K562 (cell line): ENCODE measurements around the gene MALSU1. TPM values are rescaled to one million over a fixed set of nuclear protein-coding genes. Genes with fewer than 3 reads are reported as not detected.

ENCODE experiments used
- ATAC-seq: fragments of 200-7000 bp; cut with Tn5 transposase; 3 replicates; pipeline ENCODE4 v1.9.1; 2020; ENCODE audit warnings: moderate library complexity
- BruUV-seq: library from RNA; stranded (reverse); fragments of 400-500 nt; replicated peaks from 2 replicates; lab custom pipeline; 2021; lab: Mats Ljungman, UMichigan
- CTCF ChIA-PET: fragments of 300-600 bp; formaldehyde crosslinking; extraction: SDS; loops from one replicate; lab custom pipeline; 2021; ENCODE audit warnings: low intra/inter-chr PET ratio; lab: Yijun Ruan, JAX
- POLR2A ChIA-PET: fragments of 300-600, 350-650 bp; sonication (Branson Sonifier 250); formaldehyde crosslinking; extraction: SDS; loops from one replicate; lab custom pipeline; 2021; ENCODE audit warnings: antibody characterized with exemption, inconsistent platforms; lab: Yijun Ruan, JAX
- DNase-seq, 4 experiments: peaks; one replicate each; pipeline versions ENCODE4 v3.0.0 to v3.0.0-alpha.2; 2011 to 2018; ENCODE audit warnings: low spot score in 3 of 4, mixed read lengths in 3 of 4; ENCODE audit errors: extremely low read depth in 1 of 4
- FAIRE-seq: peaks from 2 replicates; lab custom pipeline; 2011; peaks lifted over from hg19 to GRCh38; lab: Jason Lieb, UNC
- H2AFZ ChIP-seq: 2 replicates; pipeline ENCODE4 v1.6.0; 2011; ENCODE audit warnings: low read depth, low read length, control low read depth, inconsistent platforms
- H3K27ac ChIP-seq: fragments of 200-600 bp; 3 replicates; pipeline ENCODE4 v1.8.0; 2011; ENCODE audit warnings: low read depth, mild to moderate bottlenecking, control low read depth, inconsistent platforms, low read length, moderate library complexity, mixed read lengths; ENCODE audit errors: extremely low read depth
- H3K27me3 ChIP-seq, 2 experiments: fragments of 300-600 bp in 1 of 2; 2 replicates in 1 of 2; 3 replicates in 1 of 2; pipeline versions ENCODE4 v1.6.0 to v1.8.0; 2011; ENCODE audit warnings: inconsistent platforms in 2 of 2, low read length in 2 of 2, mild to moderate bottlenecking in 1 of 2, mixed read lengths in 1 of 2, moderate library complexity in 1 of 2; ENCODE audit not compliant: control insufficient read depth in 2 of 2, insufficient read depth in 2 of 2
- H3K36me3 ChIP-seq: fragments of 300-600 bp; 3 replicates; pipeline ENCODE4 v1.8.0; 2011; ENCODE audit warnings: mild to moderate bottlenecking, low read length, inconsistent platforms; ENCODE audit not compliant: control insufficient read depth, insufficient read depth
- H3K4me1 ChIP-seq, 2 experiments: fragments of 200-600 bp in 1 of 2; replicated peaks in 1 of 2; 2 replicates in 1 of 2; 3 replicates in 1 of 2; pipeline versions ENCODE4 v1.5.1 to v1.8.0; 2011; ENCODE audit warnings: inconsistent platforms in 2 of 2, low read length in 2 of 2, mild to moderate bottlenecking in 1 of 2, mixed read lengths in 1 of 2, moderate library complexity in 1 of 2; ENCODE audit not compliant: control insufficient read depth in 2 of 2, insufficient read depth in 2 of 2
- H3K4me2 ChIP-seq: 2 replicates; pipeline ENCODE4 v1.6.1; 2011; ENCODE audit warnings: low read length, control low read depth, inconsistent platforms, mixed read lengths; ENCODE audit not compliant: insufficient read depth
- H3K4me3 ChIP-seq: fragments of 200-600 bp; sonication (generic), shearing (Covaris generic); 2 replicates; pipeline ENCODE4 v1.5.1; 2016; ENCODE audit warnings: control low read depth, inconsistent platforms
- H3K79me2 ChIP-seq: fragments of 200-600 bp; 3 replicates; pipeline ENCODE4 v1.8.0; 2011; ENCODE audit warnings: low read length, inconsistent platforms; ENCODE audit not compliant: control insufficient read depth, insufficient read depth
- H3K9ac ChIP-seq, 2 experiments: 2 replicates each; pipeline versions ENCODE4 v1.6.0 to v1.6.1; 2011; ENCODE audit warnings: low read depth in 2 of 2, low read length in 2 of 2, control low read depth in 1 of 2, inconsistent platforms in 1 of 2, mild to moderate bottlenecking in 1 of 2, mixed read lengths in 1 of 2; ENCODE audit not compliant: insufficient read depth in 1 of 2
- H3K9me1 ChIP-seq: one replicate; pipeline ENCODE4 v1.6.0; 2011; ENCODE audit warnings: inconsistent platforms, mild to moderate bottlenecking, low read length, moderate library complexity; ENCODE audit not compliant: control insufficient read depth, insufficient read depth
- H3K9me3 ChIP-seq: replicated peaks from 2 replicates; pipeline ENCODE4 v1.5.1; 2011; ENCODE audit warnings: low read depth, low read length, inconsistent platforms; ENCODE audit not compliant: control insufficient read depth, insufficient read depth
- H4K20me1 ChIP-seq: replicated peaks from 2 replicates; pipeline ENCODE4 v1.6.1; 2011; ENCODE audit warnings: low read length, inconsistent platforms, mixed read lengths; ENCODE audit not compliant: control insufficient read depth, insufficient read depth
- ATF1 ChIP-seq, 2 experiments: fragments of 450-650 bp in 1 of 2; IDR thresholded peaks; 2 replicates each; pipeline ENCODE4 v1.6.1; 2016; ENCODE audit warnings: missing compliant biosample characterization in 1 of 2, missing genetic modification characterization in 1 of 2
- ESRRB ChIP-seq: fragments of 250-450 bp; sonication (Bioruptor Pico); IDR thresholded peaks from 2 replicates; pipeline ENCODE4 v1.5.0; 2020; ENCODE audit warnings: mild to moderate bottlenecking, moderate library complexity, borderline replicate concordance
- POU5F1 ChIP-seq: fragments of 150-350 bp; IDR thresholded peaks from 2 replicates; pipeline ENCODE4 v1.6.1; 2014; ENCODE audit warnings: borderline replicate concordance, low read length, low read depth, mild to moderate bottlenecking; ENCODE audit not compliant: partially characterized antibody
- WGBS: fragments of 100-300 bp; shearing (Covaris generic); methylation state at CpG from one replicate; pipeline ENCODE4 v1.1.6; 2016; ENCODE audit warnings: low coverage, mixed read lengths; ENCODE audit not compliant: insufficient coverage; ENCODE audit errors: missing lambda C conversion rate; 5-methylcytosine and 5-hydroxymethylcytosine counted together
- in situ Hi-C: fragments of 300-500 bp; cut with MboI; formaldehyde crosslinking; loops from 4 replicates; pipeline ENCODE4 v1.15.0; 2018; ENCODE audit warnings: inconsistent platforms, mixed read lengths
- intact Hi-C: fragments of 100-400 bp; cut with micrococcal nuclease; formaldehyde crosslinking; loops from 2 replicates; pipeline ENCODE4 v1.14.2; 2022
- polyA plus RNA-seq, 8 experiments: library from polyadenylated mRNA; depleted of rRNA in 4 of 8; stranded (reverse) in 5 of 8; unstranded in 3 of 8; fragments of >200 nt; fragmentation: Nextera tagmentation in 2 of 8; fragmentation: Illumina TruSeq in 1 of 8; extraction: Ambion mirVana in 2 of 8; extraction: Trizol in 1 of 8; gene quantifications; 2 replicates each; pipeline versions ENCODE4 v1.2.1 to v1.2.3, GENCODE V29; 2011 to 2014; ENCODE audit warnings: inconsistent platforms in 1 of 8, missing spikeins in 1 of 8
- total RNA-seq, 7 experiments: library from RNA; depleted of rRNA in 6 of 7; stranded (reverse); fragments of >200 nt in 6 of 7; fragmentation: Illumina TruSeq in 2 of 7; extraction: Trizol in 2 of 7; gene quantifications; 2 replicates each; pipeline versions ENCODE4 v1.2.1 to v1.2.3, GENCODE V29; 2011 to 2021; ENCODE audit warnings: low replicate concordance in 1 of 7
- TF ChIP-seq, protein P1 (sequence below): sonication (generic); formaldehyde crosslinking; IDR thresholded peaks from 2 replicates; pipeline ENCODE4 v1.8.0; 2022; ENCODE audit warnings: missing genetic modification reagents, mild to moderate bottlenecking, moderate library complexity, borderline replicate concordance
- TF ChIP-seq, protein P2 (sequence below): fragments of 450-650 bp; IDR thresholded peaks from 2 replicates; pipeline ENCODE4 v1.6.1; 2016; ENCODE audit warnings: mild to moderate bottlenecking, moderate library complexity

The MALSU1 gene
- total and polyA plus RNA-seq, 9 of the 15 experiments (the other 6 are each of a cell fraction or from before 2014, with no cell fraction given), result 12.3 to 308 (median 81.2) TPM

DNA sequence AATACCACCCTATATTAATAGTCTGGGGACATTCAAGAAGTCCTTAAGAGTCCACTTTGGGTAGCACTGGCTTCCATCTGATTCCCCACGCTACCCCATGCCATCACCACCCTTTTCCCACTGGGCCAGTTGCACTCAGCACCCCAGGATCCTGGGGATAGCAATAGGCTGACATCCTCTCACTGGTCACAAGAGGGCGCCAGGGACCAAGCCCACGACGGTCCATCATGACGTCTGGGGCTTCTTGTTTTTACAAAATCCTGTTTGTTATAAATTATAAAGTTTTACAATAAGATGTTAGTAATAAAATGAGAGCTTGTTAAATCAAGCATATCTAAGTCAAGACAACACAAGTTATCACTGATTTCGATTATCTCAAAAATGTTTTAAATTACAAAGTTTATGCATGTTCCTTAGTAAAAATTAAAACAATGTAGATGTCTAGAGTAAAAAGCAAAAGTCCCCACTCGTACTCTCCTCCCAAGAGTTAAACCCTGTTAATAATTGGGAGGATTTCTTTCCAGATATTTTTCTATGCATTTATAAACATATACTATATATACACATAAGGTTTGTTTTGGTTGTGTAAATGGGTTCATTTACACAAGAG, 37.2 kb upstream of the MALSU1 start (continued):
- no peak for TF ChIP-seq POU5F1
- TF ChIP-seq ATF1 (CRISPR knock-in tag; IDR thresholded peaks at IDR 0.05), result no peak
- TF ChIP-seq ATF1 (tag; IDR thresholded peaks at IDR 0.05), result peak; percentile 66

DNA sequence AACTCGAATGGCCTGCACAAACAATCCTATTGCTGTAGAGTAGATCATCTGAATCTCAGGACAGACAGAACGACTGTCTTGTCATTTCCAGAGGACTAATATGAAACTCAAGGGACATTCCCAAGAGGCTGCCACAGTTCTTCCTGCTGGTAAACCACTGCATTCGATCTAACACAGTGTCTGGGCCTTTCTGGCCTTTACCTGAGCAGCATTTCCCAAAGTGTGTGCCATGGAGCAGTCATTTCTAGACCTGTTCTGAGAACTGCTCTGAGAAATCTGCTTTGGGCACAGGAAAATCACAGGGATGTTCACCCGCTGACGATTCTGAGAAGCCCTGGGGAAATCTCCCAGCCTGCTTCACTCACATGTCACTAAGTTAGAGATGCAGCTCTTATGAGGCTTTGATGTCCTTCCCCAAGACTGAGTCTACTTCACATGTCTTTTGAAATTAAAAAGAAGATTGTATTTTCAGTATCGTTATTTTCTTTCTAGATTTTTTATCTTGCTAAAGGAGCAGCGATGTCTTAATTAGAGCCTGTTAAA, 34.2 kb upstream of the MALSU1 start:
- Histone ChIP-seq H2AFZ (peak overlapping the region; percentile 42; the same call in 1 of the 2 replicates), H3K4me3 (no peak overlapping the region), H3K9ac (no peak overlapping the region), H4K20me1 (no peaks in the 10 kb centered on the region), H3K9me3 (0 out of 2 replicates have a peak, but pooled peaks cover 1% of the 10 kb centered on the region), H3K4me1 (peaks cover 0 to 2% of the 10 kb centered on the region in 2 experiments; a peak in 2 of 5 replicates), H3K4me2 (no peak overlapping the region), H3K27me3 (0 out of 5 replicates have a peak, but pooled peaks cover 0 to 4% of the 10 kb centered on the region in 2 experiments), H3K27ac (no peak overlapping the region), H3K36me3 (no peaks in the 10 kb centered on the region), H3K9me1 (no peaks in the 10 kb centered on the region), H3K79me2 (no peaks in the 10 kb centered on the region)
- no peak for DNase-seq
- no TSS peak for BruUV-seq
- FAIRE-seq, result no peak
- CTCF ChIA-PET, result no interaction called here
- intact Hi-C loops, result loop anchor here (5.0 kb wide), 1 partner anchor 78 kb away; no protein-coding TSS in a partner anchor
- in situ Hi-C loops, result loop anchor here (25.0 kb wide), 2 partner anchors 447 to 728 kb away; partner anchors contain the start of gene STK31
- POLR2A ChIA-PET, result interaction anchor here (1.2 kb wide), 1 partner anchor 10 kb away, joined by 4 read pairs; no protein-coding TSS in a partner anchor
- 8% methylated on average over 7 of the region's 7 CpGs for WGBS
- ATAC-seq, result no peak
- no peak for TF ChIP-seq ESRRB (CRISPR knock-in tag)
- TF ChIP-seq, protein P1, sequence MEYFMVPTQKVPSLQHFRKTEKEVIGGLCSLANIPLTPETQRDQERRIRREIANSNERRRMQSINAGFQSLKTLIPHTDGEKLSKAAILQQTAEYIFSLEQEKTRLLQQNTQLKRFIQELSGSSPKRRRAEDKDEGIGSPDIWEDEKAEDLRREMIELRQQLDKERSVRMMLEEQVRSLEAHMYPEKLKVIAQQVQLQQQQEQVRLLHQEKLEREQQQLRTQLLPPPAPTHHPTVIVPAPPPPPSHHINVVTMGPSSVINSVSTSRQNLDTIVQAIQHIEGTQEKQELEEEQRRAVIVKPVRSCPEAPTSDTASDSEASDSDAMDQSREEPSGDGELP (CRISPR knock-in tag), result no peak
- TF ChIP-seq, protein P2, sequence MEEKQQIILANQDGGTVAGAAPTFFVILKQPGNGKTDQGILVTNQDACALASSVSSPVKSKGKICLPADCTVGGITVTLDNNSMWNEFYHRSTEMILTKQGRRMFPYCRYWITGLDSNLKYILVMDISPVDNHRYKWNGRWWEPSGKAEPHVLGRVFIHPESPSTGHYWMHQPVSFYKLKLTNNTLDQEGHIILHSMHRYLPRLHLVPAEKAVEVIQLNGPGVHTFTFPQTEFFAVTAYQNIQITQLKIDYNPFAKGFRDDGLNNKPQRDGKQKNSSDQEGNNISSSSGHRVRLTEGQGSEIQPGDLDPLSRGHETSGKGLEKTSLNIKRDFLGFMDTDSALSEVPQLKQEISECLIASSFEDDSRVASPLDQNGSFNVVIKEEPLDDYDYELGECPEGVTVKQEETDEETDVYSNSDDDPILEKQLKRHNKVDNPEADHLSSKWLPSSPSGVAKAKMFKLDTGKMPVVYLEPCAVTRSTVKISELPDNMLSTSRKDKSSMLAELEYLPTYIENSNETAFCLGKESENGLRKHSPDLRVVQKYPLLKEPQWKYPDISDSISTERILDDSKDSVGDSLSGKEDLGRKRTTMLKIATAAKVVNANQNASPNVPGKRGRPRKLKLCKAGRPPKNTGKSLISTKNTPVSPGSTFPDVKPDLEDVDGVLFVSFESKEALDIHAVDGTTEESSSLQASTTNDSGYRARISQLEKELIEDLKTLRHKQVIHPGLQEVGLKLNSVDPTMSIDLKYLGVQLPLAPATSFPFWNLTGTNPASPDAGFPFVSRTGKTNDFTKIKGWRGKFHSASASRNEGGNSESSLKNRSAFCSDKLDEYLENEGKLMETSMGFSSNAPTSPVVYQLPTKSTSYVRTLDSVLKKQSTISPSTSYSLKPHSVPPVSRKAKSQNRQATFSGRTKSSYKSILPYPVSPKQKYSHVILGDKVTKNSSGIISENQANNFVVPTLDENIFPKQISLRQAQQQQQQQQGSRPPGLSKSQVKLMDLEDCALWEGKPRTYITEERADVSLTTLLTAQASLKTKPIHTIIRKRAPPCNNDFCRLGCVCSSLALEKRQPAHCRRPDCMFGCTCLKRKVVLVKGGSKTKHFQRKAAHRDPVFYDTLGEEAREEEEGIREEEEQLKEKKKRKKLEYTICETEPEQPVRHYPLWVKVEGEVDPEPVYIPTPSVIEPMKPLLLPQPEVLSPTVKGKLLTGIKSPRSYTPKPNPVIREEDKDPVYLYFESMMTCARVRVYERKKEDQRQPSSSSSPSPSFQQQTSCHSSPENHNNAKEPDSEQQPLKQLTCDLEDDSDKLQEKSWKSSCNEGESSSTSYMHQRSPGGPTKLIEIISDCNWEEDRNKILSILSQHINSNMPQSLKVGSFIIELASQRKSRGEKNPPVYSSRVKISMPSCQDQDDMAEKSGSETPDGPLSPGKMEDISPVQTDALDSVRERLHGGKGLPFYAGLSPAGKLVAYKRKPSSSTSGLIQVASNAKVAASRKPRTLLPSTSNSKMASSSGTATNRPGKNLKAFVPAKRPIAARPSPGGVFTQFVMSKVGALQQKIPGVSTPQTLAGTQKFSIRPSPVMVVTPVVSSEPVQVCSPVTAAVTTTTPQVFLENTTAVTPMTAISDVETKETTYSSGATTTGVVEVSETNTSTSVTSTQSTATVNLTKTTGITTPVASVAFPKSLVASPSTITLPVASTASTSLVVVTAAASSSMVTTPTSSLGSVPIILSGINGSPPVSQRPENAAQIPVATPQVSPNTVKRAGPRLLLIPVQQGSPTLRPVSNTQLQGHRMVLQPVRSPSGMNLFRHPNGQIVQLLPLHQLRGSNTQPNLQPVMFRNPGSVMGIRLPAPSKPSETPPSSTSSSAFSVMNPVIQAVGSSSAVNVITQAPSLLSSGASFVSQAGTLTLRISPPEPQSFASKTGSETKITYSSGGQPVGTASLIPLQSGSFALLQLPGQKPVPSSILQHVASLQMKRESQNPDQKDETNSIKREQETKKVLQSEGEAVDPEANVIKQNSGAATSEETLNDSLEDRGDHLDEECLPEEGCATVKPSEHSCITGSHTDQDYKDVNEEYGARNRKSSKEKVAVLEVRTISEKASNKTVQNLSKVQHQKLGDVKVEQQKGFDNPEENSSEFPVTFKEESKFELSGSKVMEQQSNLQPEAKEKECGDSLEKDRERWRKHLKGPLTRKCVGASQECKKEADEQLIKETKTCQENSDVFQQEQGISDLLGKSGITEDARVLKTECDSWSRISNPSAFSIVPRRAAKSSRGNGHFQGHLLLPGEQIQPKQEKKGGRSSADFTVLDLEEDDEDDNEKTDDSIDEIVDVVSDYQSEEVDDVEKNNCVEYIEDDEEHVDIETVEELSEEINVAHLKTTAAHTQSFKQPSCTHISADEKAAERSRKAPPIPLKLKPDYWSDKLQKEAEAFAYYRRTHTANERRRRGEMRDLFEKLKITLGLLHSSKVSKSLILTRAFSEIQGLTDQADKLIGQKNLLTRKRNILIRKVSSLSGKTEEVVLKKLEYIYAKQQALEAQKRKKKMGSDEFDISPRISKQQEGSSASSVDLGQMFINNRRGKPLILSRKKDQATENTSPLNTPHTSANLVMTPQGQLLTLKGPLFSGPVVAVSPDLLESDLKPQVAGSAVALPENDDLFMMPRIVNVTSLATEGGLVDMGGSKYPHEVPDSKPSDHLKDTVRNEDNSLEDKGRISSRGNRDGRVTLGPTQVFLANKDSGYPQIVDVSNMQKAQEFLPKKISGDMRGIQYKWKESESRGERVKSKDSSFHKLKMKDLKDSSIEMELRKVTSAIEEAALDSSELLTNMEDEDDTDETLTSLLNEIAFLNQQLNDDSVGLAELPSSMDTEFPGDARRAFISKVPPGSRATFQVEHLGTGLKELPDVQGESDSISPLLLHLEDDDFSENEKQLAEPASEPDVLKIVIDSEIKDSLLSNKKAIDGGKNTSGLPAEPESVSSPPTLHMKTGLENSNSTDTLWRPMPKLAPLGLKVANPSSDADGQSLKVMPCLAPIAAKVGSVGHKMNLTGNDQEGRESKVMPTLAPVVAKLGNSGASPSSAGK, result no peak
